Inflammatory macrophage treated with lipopolysaccharide for 4 hours (primary cell): ENCODE data around the gene USP5.
"Not testable (repeated sequence)": the region's sequence is repeated elsewhere in the genome, so short reads cannot be mapped to it uniquely, and the experiment has no call there.

Source experiments
- DNase-seq: peaks from one replicate; pipeline ENCODE4 v3.0.0-alpha.2; 2020

The USP5 gene

GRCh38 chr12:6890789-6891645 lies 39.1 kb downstream of the USP5 start:
- DNase-seq = peak; percentile 98

GRCh38 chr12:6891646-6892001 lies 39.7 kb downstream of the USP5 start:
- DNase-seq = no peak

- DNase-seq = not testable (repeated sequence)
Observed at GRCh38 chr12:6892683-6893082, 40.7 kb downstream of the USP5 start.

- DNase-seq = peak; percentile 51
Observed at GRCh38 chr12:6894321-6894720, 42.4 kb downstream of the USP5 start.

- no peak for DNase-seq
Observed at GRCh38 chr12:6896846-6897435, 45.0 kb downstream of the USP5 start.

GRCh38 chr12:6899427-6899826 lies 47.5 kb downstream of the USP5 start:
- DNase-seq = peak; percentile 50

- peak; percentile 85 for DNase-seq
Observed at GRCh38 chr12:6899837-6900519, 48.0 kb downstream of the USP5 start.

GRCh38 chr12:6902448-6902847 lies 50.5 kb downstream of the USP5 start:
- DNase-seq = no peak

GRCh38 chr12:6903722-6904121 lies 51.8 kb downstream of the USP5 start:
- DNase-seq = no peak

GRCh38 chr12:6904280-6905276 lies 52.6 kb downstream of the USP5 start, which contains the start of gene LRRC23:
TSS of gene LRRC23 (plus strand) at chr12:6904822. CDS start at chr12:6905634, 812 bp downstream.
- DNase-seq = peak; percentile 96

GRCh38 chr12:6905414-6906040 lies 53.6 kb downstream of the USP5 start:
- no peak for DNase-seq

GRCh38 chr12:6908141-6908540 lies 56.2 kb downstream of the USP5 start:
- DNase-seq = not testable (repeated sequence)

- DNase-seq = no peak
Observed at GRCh38 chr12:6909421-6910145, 57.6 kb downstream of the USP5 start.

- DNase-seq = no peak
Observed at GRCh38 chr12:6912164-6912935, 60.4 kb downstream of the USP5 start.

- peak; percentile 59 for DNase-seq
Observed at GRCh38 chr12:6914246-6914946, 62.4 kb downstream of the USP5 start, which contains the start of gene ENO2. TSS of gene ENO2 (plus strand) at chr12:6914580. CDS start at chr12:6915833, 1,253 bp downstream.

GRCh38 chr12:6914947-6915788 lies 63.2 kb downstream of the USP5 start:
- DNase-seq = no peak

- DNase-seq = no peak
Observed at GRCh38 chr12:6915789-6916285, 63.9 kb downstream of the USP5 start.
